HCEC 1CT (cell line): ENCODE measurements around the gene CACNA1E.

Source experiments
- DNase-seq: peaks from one replicate; pipeline ENCODE4 v3.0.0-alpha.2; 2017

CACNA1E gene

GRCh38 chr1:181645171-181645570 lies 161.9 kb downstream of the CACNA1E start:
- DNase-seq, result no peak

GRCh38 chr1:181646710-181647109 lies 163.4 kb downstream of the CACNA1E start:
- DNase-seq, result no peak

DNA sequence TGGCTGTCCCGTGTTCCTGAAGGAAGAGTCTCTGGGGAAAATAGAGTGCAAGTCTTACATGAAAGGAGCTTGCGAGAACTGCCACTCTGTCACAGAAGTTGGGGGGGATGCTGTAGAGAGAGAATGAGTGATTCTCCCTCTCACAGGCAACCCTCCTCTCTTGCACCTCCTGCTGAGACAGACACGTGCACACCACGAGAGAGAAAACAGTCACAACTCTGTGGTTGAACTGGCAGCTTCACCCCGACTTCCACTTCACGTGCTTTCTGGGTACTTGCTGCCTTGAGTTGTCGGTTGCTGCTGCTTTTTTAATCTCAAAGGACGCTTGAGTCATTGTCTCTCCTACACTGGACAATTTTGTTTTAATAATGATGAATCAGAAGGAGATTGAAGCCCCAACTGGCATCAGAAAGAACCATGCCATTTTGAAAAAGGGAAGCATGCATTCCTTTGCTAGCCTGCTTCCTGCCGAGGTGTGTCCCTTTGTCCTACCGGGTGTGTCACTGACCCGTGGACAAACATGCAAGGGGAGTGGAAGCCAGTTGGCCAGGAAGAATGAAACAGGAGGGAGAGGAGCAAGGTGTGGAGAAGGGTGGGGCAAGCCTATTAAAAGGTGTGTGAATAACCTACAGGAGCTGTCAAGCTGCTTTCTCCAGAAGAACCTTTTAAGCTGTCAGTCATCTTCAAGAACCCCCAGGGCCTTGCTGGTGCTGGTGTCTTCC lies 164.2 kb downstream of the CACNA1E start:
- DNase-seq, result no peak

- DNase-seq, result no peak
These were observed 168.0 kb downstream of the CACNA1E start for GRCh38 chr1:181651276-181651675.

- DNase-seq, result no peak
These were observed 172.4 kb downstream of the CACNA1E start for GRCh38 chr1:181655756-181656155.

DNA sequence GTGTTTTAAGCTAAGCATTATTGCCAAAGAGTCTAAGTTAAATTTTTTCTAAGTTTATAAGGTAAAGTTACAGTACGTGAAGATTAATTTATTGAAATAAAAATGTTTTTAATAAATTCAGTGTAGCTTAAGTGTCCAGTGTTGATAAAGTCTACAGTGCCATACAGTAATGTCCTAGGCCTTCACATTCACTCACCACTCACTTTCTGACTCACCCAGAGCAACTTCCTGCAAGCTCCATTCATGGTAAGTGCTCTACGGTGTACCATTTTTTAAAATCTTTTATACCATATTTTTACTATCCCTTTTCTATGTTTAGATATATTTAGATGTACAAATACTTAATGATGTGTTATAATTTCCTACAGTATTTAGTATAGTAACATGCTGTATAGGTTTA lies 173.2 kb downstream of the CACNA1E start:
- no peak for DNase-seq

- DNase-seq, result no peak
These were observed 175.3 kb downstream of the CACNA1E start for GRCh38 chr1:181658581-181658980.

DNA sequence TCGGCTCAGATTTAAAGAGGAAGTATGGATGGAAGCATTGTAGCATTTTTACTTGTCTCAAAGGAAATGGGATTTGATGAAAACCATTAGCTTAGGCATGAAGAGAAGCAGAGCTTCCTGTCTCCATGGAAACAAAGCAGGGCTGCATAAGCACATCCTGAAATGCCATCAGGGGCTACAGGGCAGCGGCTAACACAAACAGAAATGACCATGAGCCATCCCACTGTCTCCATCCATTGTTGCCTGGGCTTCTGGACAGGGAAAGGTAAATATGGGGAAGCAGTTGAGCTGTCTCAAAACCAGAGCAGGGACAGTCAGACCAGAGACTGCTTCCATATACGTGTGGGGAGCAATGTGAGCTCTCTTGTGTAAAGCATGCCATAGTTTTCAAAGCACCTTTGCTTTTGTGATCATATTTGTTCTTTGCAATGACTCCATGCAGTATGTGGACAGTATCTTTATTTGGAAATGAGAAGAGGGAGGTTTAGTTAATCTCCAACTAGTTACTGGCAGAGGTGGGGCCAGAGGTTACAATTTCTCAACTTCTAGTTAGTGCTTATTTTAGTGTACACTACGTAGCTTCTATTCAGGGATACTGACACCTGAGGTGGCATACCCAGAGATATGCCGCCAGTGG lies 176.1 kb downstream of the CACNA1E start:
- no peak for DNase-seq

- DNase-seq, result no peak
These were observed 177.3 kb downstream of the CACNA1E start for GRCh38 chr1:181660621-181661020.

DNA sequence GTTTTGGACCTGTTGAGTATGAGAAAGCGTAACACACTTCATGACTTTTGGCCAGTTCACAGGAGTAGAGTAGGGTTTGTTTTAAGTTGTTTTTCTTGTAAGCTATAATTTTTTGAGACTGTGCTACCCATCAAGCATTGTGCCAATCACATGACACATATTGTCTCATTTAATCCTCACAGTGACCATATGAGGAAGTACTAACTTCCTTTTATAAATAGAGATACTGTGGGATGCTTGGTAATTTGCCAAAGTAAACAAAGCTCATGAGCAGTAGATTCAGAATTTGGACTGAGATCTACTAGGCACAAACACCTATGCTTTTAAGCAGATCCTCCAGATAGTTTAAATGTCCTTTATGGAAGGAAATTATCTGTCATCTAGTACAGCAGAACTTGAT lies 178.3 kb downstream of the CACNA1E start:
- DNase-seq, result no peak

DNA sequence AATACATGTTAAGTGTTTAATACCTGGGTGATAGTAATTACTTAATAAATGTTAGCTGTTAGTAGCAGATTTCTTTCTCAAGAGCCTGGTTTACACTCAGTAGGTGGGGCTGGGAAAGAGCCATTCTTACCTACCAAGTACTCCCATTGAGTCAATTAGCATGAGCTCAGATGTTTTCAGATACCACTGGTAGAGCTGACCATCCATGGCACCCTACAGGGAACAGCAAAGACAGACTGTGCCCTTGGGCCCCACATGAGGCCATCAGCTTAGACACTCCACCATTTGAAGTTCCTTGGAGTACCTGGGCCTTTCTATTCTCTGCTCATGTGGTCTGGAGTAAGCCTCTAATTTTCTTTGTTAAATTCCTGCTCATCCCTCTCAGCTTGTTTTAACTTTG lies 179.3 kb downstream of the CACNA1E start:
- DNase-seq, result no peak

DNA sequence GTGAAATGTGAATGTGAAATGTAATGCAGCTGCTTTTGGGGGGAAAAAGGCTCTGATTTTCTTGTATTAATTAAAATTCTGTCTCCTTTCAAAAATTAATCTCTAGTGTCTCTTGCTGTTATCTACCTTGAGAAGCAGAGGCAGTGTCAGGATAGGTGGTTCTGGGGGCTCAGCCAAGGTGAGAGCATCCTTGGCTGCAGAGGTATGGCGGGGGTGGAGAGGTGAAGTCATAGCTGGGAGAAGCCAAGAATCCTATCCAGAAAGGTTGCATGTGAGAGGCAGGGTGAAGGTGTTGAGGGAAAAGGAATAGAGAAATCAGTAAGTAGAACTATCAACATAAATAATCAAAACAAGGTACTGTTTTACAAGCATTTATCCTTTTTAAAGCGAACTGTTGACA lies 181.2 kb downstream of the CACNA1E start:
- no peak for DNase-seq

GRCh38 chr1:181669246-181669645 lies 185.9 kb downstream of the CACNA1E start:
- DNase-seq, result no peak

- DNase-seq, result no peak
These were observed 191.3 kb downstream of the CACNA1E start for GRCh38 chr1:181674617-181675016.

DNA sequence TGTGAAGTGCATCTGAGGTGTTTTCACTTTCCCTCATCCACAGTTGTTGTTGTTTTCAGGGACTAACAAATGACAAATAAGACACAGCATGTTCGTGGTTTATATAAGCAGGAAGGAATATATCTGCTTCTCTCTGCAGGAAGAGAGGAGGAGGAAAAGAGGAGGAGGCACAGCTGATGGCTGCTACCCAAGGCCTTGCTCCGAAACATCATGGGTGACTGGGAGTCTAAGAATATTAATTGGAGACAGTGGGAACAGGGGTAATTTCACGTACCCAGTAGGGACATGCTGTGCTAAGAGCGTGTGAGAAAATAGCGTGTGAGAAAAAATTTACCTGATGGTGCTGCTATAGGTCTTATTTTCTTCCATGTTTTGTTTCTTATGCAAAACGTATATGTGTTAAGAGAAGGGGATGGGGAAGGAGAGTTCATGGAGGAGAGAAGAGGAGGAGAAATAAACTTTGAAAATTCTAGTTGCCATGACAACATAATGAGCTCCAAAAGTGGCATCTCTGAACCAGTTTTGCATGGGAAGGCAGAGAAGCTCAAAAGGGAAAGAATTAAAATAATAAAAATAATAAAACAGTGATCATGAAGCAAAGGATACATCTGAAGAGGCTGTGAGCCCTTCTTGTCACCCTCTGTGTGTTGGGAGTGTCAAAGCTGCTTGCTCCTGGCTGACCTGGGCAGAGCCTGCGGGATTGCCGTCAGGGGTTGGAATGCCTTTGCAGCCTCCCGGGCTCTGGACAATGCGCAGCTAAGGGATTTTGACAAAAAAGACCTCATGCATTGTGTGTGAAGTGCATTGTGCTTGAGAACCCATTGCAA lies 192.0 kb downstream of the CACNA1E start:
- DNase-seq, result no peak

DNA sequence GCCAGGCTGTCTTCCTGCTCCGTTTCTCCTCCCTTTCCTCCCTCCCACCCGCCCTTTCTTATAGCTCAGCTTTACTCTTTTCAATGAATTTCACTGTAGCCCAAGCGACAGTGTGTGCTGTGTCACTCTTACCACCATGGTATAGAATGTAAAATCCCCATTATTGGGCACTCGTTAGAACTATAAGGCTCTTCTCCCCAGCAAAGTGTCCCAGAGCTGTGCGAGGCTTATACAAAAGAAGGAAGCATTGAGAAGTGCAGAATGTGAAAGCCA lies 192.5 kb downstream of the CACNA1E start:
- no peak for DNase-seq

DNA sequence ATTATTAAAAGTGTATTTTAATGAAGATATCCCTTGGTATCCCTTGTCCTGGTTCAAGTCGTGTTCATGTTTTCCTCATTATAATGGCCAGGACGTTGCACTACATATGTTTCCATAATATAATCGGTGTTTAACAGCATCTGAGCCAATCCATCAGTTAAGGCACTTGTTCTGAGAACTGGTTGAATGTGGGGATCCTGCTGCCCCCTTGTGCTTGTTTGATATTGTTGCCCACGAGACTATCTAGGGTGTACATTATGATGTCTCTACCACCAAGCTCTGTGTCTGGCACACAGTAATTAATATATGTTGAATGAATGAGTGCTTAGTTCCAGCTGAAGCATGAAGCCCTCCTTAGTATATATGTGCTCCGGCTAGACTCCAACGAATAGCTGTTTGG lies 193.0 kb downstream of the CACNA1E start:
- DNase-seq, result no peak

DNA sequence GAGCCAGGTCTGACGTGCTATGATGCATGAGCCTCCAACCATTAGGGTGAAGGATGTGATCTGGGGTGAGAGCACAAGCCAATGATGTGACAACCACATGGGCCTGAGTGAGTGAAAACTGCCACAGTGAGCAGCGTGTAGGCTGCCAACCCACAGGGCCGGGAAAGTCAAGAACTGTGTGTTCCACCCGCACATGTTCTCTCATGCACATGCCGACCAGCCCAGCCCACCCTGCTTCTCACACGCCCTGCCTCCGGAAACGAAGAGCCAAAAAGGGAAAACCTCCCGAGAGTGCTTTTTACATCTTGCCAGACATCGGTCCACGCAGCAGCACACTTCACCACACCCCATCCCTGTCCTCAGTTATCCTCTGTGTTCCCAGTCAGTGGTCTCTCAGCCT lies 197.0 kb downstream of the CACNA1E start:
- no peak for DNase-seq

GRCh38 chr1:181680871-181681270 lies 197.6 kb downstream of the CACNA1E start:
- DNase-seq, result no peak

DNA sequence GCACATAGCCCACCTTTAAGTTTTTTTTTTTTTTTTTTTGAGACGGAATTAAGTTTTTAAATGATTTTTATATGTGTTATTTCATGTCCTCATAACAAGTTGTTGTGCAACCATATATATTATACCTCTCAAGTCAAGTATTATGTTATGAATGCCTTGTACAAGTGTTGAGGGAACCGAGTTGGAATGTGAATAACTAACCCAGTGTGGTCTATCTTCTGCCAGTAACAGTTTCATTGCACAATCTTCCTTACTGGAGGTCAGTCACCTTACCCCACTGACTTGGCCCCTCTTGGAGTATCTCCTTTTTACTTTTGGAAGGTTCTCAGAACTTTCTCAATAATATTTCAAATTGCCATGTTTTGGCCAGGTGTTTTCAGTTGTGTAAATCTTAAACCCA lies 201.9 kb downstream of the CACNA1E start:
- no peak for DNase-seq

DNA sequence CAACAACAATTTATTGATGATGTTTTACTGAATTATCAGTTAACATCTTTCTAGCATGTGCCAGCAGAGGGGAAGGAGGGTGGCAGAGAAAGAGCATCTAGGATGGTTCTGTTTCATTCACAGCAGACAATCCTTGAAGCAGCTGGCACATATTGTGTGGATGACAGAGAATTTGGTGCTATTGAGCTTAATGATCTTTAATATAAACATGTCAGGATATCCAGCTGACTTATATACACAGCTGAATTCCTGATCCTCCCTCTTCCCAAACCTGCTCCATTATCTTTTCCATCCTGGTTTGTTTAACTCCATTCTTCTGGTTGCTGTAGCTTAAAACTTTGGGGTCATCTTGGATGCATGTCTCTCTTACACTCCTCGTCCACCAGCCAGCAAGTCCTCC lies 218.6 kb downstream of the CACNA1E start:
- no peak for DNase-seq

GRCh38 chr1:181704546-181704945 lies 221.2 kb downstream of the CACNA1E start:
- no peak for DNase-seq

GRCh38 chr1:181711820-181712219 lies 228.5 kb downstream of the CACNA1E start:
- no peak for DNase-seq

GRCh38 chr1:181712711-181713110 lies 229.4 kb downstream of the CACNA1E start:
- DNase-seq, result no peak
